HepG2 (cell line): Measurements from ENCODE around the gene C9orf85. TPM values are rescaled to one million over a fixed set of nuclear protein-coding genes. Genes with fewer than 3 reads are reported as not detected.

ENCODE experiments used
- ATAC-seq: fragments of 200-7000 bp; cut with Tn5 transposase; 3 replicates; pipeline ENCODE4 v1.9.1; 2020; ENCODE audit warnings: mild to moderate bottlenecking, moderate library complexity
- BruUV-seq: library from RNA; stranded (reverse); fragments of 400-500 nt; replicated peaks from 2 replicates; lab custom pipeline; 2021; lab: Mats Ljungman, UMichigan
- CTCF ChIA-PET: fragments of 300-600 bp; formaldehyde crosslinking; extraction: SDS; loops from one replicate; lab custom pipeline; 2021; ENCODE audit warnings: low total read pairs, inconsistent platforms, low intra/inter-chr PET ratio; lab: Yijun Ruan, JAX
- POLR2A ChIA-PET: fragments of 350-600 bp; sonication (Branson Sonifier 250); formaldehyde crosslinking; loops from one replicate; lab custom pipeline; 2020; ENCODE audit warnings: antibody characterized with exemption, inconsistent platforms; lab: Yijun Ruan, JAX
- DNase-seq: peaks from one replicate; pipeline ENCODE4 v3.0.0-alpha.2; 2015; ENCODE audit warnings: low spot score
- FAIRE-seq: peaks from 3 replicates; lab custom pipeline; 2011; peaks lifted over from hg19 to GRCh38; lab: Jason Lieb, UNC
- H2AFZ ChIP-seq: one replicate; pipeline ENCODE4 v1.6.1; 2011; ENCODE audit warnings: low read length, inconsistent platforms
- H3K27ac ChIP-seq: fragments of 300-600 bp; 3 replicates; pipeline ENCODE4 v1.8.0; 2011; ENCODE audit warnings: mixed run types, mild to moderate bottlenecking, mixed read lengths, low read length, inconsistent platforms; ENCODE audit not compliant: insufficient read depth; ENCODE audit errors: extremely low read length
- H3K27me3 ChIP-seq, 2 experiments: fragments of 200-600 bp in 1 of 2; 2 replicates in 1 of 2; 3 replicates in 1 of 2; pipeline versions ENCODE4 v1.6.0 to v1.8.0; 2011; ENCODE audit warnings: low read length in 2 of 2, mild to moderate bottlenecking in 2 of 2, moderate library complexity in 2 of 2, inconsistent platforms in 1 of 2; ENCODE audit not compliant: insufficient read depth in 2 of 2, control insufficient read depth in 1 of 2
- H3K36me3 ChIP-seq, 2 experiments: fragments of 200-600 bp in 1 of 2; replicated peaks in 1 of 2; 2 replicates in 1 of 2; 3 replicates in 1 of 2; pipeline versions ENCODE4 v1.5.1 to v1.8.0; 2011; ENCODE audit warnings: low read length in 2 of 2, inconsistent platforms in 1 of 2; ENCODE audit not compliant: insufficient read depth in 2 of 2, control insufficient read depth in 1 of 2
- H3K4me1 ChIP-seq: 2 replicates; pipeline ENCODE4 v1.5.1; 2012; ENCODE audit warnings: low read length, inconsistent platforms; ENCODE audit not compliant: insufficient read depth
- H3K4me2 ChIP-seq: 2 replicates; pipeline ENCODE4 v1.6.0; 2011; ENCODE audit warnings: low read depth, low read length, inconsistent platforms
- H3K4me3 ChIP-seq, 3 experiments: fragments of 200-600 bp in 1 of 3; sonication (generic), shearing (Covaris generic) in 1 of 3; replicated peaks in 1 of 3; 2 replicates each; pipeline ENCODE4 v1.5.1; 2011 to 2016; ENCODE audit warnings: low read length in 3 of 3, inconsistent platforms in 2 of 3, low read depth in 2 of 3, mild to moderate bottlenecking in 2 of 3, control low read depth in 1 of 3, mixed read lengths in 1 of 3; ENCODE audit not compliant: insufficient read depth in 1 of 3
- H3K79me2 ChIP-seq: one replicate; pipeline ENCODE4 v1.6.1; 2011; ENCODE audit warnings: low read length, inconsistent platforms; ENCODE audit not compliant: insufficient read depth
- H3K9ac ChIP-seq: 2 replicates; pipeline ENCODE4 v1.6.0; 2011; ENCODE audit warnings: mild to moderate bottlenecking, low read depth, low read length, inconsistent platforms; ENCODE audit not compliant: insufficient read depth
- H3K9me3 ChIP-seq: 2 replicates; pipeline ENCODE4 v1.5.1; 2012; ENCODE audit warnings: mild to moderate bottlenecking, low read length
- H4K20me1 ChIP-seq: 2 replicates; pipeline ENCODE4 v1.6.0; 2011; ENCODE audit warnings: inconsistent platforms, mild to moderate bottlenecking, low read length, moderate library complexity; ENCODE audit not compliant: insufficient read depth
- CBX2 ChIP-seq, 2 experiments: fragments of 200-600 bp in 1 of 2; sonication (generic); formaldehyde crosslinking in 1 of 2; IDR thresholded peaks; 2 replicates each; pipeline versions ENCODE4 v1.7.0 to v1.8.1; 2018 to 2022; ENCODE audit warnings: low read depth in 2 of 2, low read length in 1 of 2, mild to moderate bottlenecking in 1 of 2, missing genetic modification reagents in 1 of 2
- FOSL1 ChIP-seq: sonication (generic); formaldehyde crosslinking; IDR thresholded peaks from 2 replicates; pipeline ENCODE4 v1.9.0; 2021; ENCODE audit warnings: missing genetic modification reagents, borderline replicate concordance
- NCOA5 ChIP-seq: sonication (generic); formaldehyde crosslinking; IDR thresholded peaks from 2 replicates; pipeline ENCODE4 v1.4.0; 2020; ENCODE audit warnings: missing genetic modification reagents
- SIX4 ChIP-seq: sonication (generic); formaldehyde crosslinking; IDR thresholded peaks from 2 replicates; pipeline ENCODE4 v1.4.0; 2020; ENCODE audit warnings: missing genetic modification reagents
- ZBTB10 ChIP-seq: sonication (generic); formaldehyde crosslinking; IDR thresholded peaks from 2 replicates; pipeline ENCODE4 v1.4.0; 2020; ENCODE audit warnings: missing genetic modification reagents, borderline replicate concordance
- ZNF3 ChIP-seq: IDR thresholded peaks from 2 replicates; pipeline ENCODE4 v1.7.0; 2017; ENCODE audit warnings: inconsistent platforms
- ZSCAN20 ChIP-seq: sonication (generic); formaldehyde crosslinking; IDR thresholded peaks from 2 replicates; pipeline ENCODE4 v1.4.0; 2020; ENCODE audit warnings: missing genetic modification reagents, mild to moderate bottlenecking, borderline replicate concordance
- WGBS: methylation state at CpG from one replicate; pipeline ENCODE4 v1.1.6; 2017; ENCODE audit warnings: low lambda C conversion rate; 5-methylcytosine and 5-hydroxymethylcytosine counted together
- in situ Hi-C: cut with HindIII; loops from 2 replicates; pipeline ENCODE4 v1.10.0; 2017; ENCODE audit warnings: low pct_unique_long_range_greater_than_20kb; ENCODE audit not compliant: extremely low pct_ligation_motif_present
- intact Hi-C: fragments of 100-400 bp; cut with micrococcal nuclease; formaldehyde crosslinking; loops from one replicate; pipeline ENCODE4 v1.10.0; 2022; ENCODE audit not compliant: unreplicated experiment
- polyA plus RNA-seq, 8 experiments: library from polyadenylated mRNA; depleted of rRNA in 3 of 8; stranded (reverse) in 7 of 8; unstranded in 1 of 8; fragments of >200 nt; fragmentation: Illumina TruSeq in 4 of 8; extraction: Trizol in 4 of 8; gene quantifications; 2 replicates each; pipeline versions ENCODE4 v1.2.1 to v1.2.3, GENCODE V29; 2011 to 2016; ENCODE audit warnings: low read depth in 4 of 8, missing spikeins in 1 of 8, mixed read lengths in 1 of 8; ENCODE audit not compliant: insufficient read depth in 1 of 8
- total RNA-seq, 5 experiments: library from RNA; depleted of rRNA; stranded (reverse); fragments of >200 nt; fragmentation: Illumina TruSeq; extraction: Trizol; gene quantifications; 2 replicates each; pipeline ENCODE4 v1.2.3, GENCODE V29; 2016; ENCODE audit warnings: low read depth in 1 of 5
- TF ChIP-seq, protein P1 (sequence below): sonication (generic); formaldehyde crosslinking; IDR thresholded peaks from 2 replicates; pipeline ENCODE4 v1.5.0; 2020; ENCODE audit warnings: missing genetic modification reagents, mild to moderate bottlenecking, borderline replicate concordance

Gene C9orf85
- total and polyA plus RNA-seq, 2 of the 13 experiments (the other 11 are each of a cell fraction or from before 2014, with no cell fraction given) = 9.9 to 13.9 TPM

- no peak for FAIRE-seq
- H3K79me2 ChIP-seq = no peaks in the 10 kb centered on the region
- POLR2A ChIA-PET = no interaction called here
- H3K4me3 ChIP-seq = no peak overlapping the region
- H3K4me2 ChIP-seq = no peak overlapping the region
- H3K9me3 ChIP-seq = peaks cover 5% of the 10 kb centered on the region; the same call in 1 of the 2 replicates
- H4K20me1 ChIP-seq = no peaks in the 10 kb centered on the region
- H3K9ac ChIP-seq = no peak overlapping the region
- H2AFZ ChIP-seq = no peak overlapping the region
- H3K27ac ChIP-seq = no peak overlapping the region
- DNase-seq = no peak
- in situ Hi-C loops = no loop called here
- H3K4me1 ChIP-seq = no peaks in the 10 kb centered on the region
- H3K27me3 ChIP-seq = no peaks in the 10 kb centered on the region
- BruUV-seq = no TSS peak
- CTCF ChIA-PET = no interaction called here
- H3K36me3 ChIP-seq = no peaks in the 10 kb centered on the region; a peak in 1 of 5 replicates
- WGBS = 100% methylated on average over 1 of the region's 1 CpG
- TF ChIP-seq ZSCAN20 (CRISPR knock-in tag) (no peak), ZBTB10 (CRISPR knock-in tag) (no peak), SIX4 (CRISPR knock-in tag) (no peak), ZNF3 (CRISPR knock-in tag) (no peak), NCOA5 (no peak), FOSL1 (CRISPR knock-in tag) (no peak)
- no peak for ATAC-seq
- intact Hi-C loops = no loop called here
Measured at GRCh38 chr9:71965403-71965802, 54.0 kb downstream of the C9orf85 start.

DNA sequence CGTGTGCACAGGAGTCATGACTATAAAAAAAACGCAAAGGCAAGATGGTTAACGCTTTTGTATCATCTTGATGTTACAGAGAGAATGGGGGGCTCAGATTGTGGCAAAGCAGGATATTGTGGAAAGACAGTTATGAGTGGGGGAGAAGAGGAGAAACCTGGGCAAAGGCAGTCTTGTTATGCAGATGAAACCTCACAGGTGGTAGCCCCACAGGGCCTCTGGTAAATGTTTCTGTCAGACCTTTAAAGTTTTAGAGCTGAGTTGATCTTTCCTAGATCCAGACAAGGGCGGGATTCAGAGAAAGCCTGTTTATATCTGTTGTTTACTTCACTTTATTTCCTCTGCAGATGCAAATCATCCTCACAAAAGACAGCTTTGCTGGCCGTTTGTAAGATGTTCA is 55.2 kb downstream of the C9orf85 start:
- in situ Hi-C loops = no loop called here
- TF ChIP-seq CBX2 (IDR thresholded peaks at IDR 0.05; ENCODE audit: low read depth, low read length) = no peak
- no peak for TF ChIP-seq CBX2 (CRISPR knock-in tag; IDR thresholded peaks at IDR 0.05; ENCODE audit: low read depth)
- TF ChIP-seq, protein P1, sequence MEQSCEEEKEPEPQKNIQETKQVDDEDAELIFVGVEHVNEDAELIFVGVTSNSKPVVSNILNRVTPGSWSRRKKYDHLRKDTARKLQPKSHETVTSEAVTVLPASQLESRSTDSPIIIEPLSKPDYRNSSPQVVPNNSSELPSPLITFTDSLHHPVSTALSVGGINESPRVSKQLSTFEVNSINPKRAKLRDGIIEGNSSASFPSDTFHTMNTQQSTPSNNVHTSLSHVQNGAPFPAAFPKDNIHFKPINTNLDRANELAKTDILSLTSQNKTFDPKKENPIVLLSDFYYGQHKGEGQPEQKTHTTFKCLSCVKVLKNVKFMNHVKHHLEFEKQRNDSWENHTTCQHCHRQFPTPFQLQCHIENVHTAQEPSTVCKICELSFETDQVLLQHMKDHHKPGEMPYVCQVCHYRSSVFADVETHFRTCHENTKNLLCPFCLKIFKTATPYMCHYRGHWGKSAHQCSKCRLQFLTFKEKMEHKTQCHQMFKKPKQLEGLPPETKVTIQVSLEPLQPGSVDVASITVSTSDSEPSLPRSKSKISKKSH (CRISPR knock-in tag) = no peak

More for the DNA sequence above, 55.2 kb downstream of the C9orf85 start:
- Histone ChIP-seq H4K20me1 (no peaks in the 10 kb centered on the region), H3K9me3 (peaks cover 5% of the 10 kb centered on the region; the same call in 1 of the 2 replicates), H3K9ac (no peak overlapping the region), H3K79me2 (no peaks in the 10 kb centered on the region), H3K4me3 (no peak overlapping the region), H2AFZ (no peak overlapping the region), H3K4me1 (no peaks in the 10 kb centered on the region), H3K27me3 (no peaks in the 10 kb centered on the region), H3K27ac (no peak overlapping the region), H3K36me3 (no peaks in the 10 kb centered on the region; a peak in 1 of 5 replicates), H3K4me2 (no peak overlapping the region)
- ChIA-PET POLR2A (no interaction called here), CTCF (no interaction called here)
- intact Hi-C loops = no loop called here
- FAIRE-seq = no peak
- DNase-seq = no peak
- no TSS peak for BruUV-seq
- ATAC-seq = no peak
- 98% methylated on average over 5 of the region's 5 CpGs for WGBS
